Upper lobe of right lung (tissue), 1 donor: Measurements from ENCODE around the gene PROX2. TPM values are rescaled to one million over a fixed set of nuclear protein-coding genes. Genes with fewer than 3 reads are reported as not detected.

Source experiments
- ATAC-seq: fragments of 200-7000 bp; cut with Tn5 transposase; one replicate; pipeline ENCODE4 v1.9.1; 2020; ENCODE audit warnings: mild to moderate bottlenecking, moderate library complexity
- DNase-seq: peaks from one replicate; pipeline ENCODE4 v3.0.0-alpha.2; 2020
- H3K27ac ChIP-seq: fragments of 200-600 bp; one replicate; pipeline ENCODE4 v1.8.0; 2022
- H3K27me3 ChIP-seq: fragments of 200-600 bp; one replicate; pipeline ENCODE4 v1.8.0; 2022; ENCODE audit warnings: mild to moderate bottlenecking
- H3K36me3 ChIP-seq: fragments of 200-600 bp; one replicate; pipeline ENCODE4 v1.8.0; 2022
- H3K4me1 ChIP-seq: fragments of 200-600 bp; one replicate; pipeline ENCODE4 v1.8.0; 2022
- H3K4me3 ChIP-seq: fragments of 200-600 bp; one replicate; pipeline ENCODE4 v1.8.0; 2022; ENCODE audit warnings: mild to moderate bottlenecking
- H3K9me3 ChIP-seq: fragments of 200-600 bp; one replicate; pipeline ENCODE4 v1.8.0; 2022
- intact Hi-C: fragments of 100-400 bp; cut with DNase I; formaldehyde crosslinking; loops from one replicate; pipeline ENCODE4 v1.11.0; 2022
- total RNA-seq: library from RNA; stranded (reverse); fragmentation: NEBNext Ultra II Directional; extraction: Animal tissue kit (Norgen Biotek cat#: 25700); gene quantifications from one replicate; pipeline ENCODE4 v1.2.1, GENCODE V29; 2021
- TF ChIP-seq, protein P1 (sequence below): fragments of 200-600 bp; IDR thresholded peaks from one replicate; pipeline ENCODE4 v1.8.0; 2022; ENCODE audit warnings: antibody characterized with exemption
- donor health status: DM: no; HTN: yes; CAD: no; lungs with severe emphysema.

PROX2 gene
- total RNA-seq, 1 donor from 2014 or later, result not detected

DNA sequence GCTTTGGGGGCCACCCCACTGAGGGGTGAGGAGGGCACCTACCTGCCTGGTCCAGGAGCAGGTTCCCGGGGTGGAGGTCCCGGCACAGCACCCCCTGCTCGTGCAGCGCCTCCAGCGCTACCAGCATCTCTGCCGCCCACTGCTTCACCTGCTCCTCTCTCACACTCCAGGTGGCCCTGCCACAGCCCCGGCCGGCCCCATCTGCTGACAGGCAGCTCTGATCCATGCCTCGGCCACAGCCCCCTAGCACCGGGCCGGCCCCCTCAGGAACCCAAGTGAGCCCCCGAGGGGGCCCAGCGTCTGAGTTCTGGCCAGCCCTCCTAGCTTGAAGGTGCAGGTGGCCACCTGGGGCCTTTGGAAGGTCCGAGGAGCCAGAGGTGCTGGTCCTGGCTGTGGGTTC, 33.6 kb upstream of the PROX2 start:
- ATAC-seq, result no peak
- Histone ChIP-seq H3K4me1 (peaks cover 19% of the 10 kb centered on the region), H3K4me3 (no peak overlapping the region), H3K36me3 (peaks cover 5% of the 10 kb centered on the region), H3K9me3 (no peaks in the 10 kb centered on the region), H3K27me3 (no peaks in the 10 kb centered on the region), H3K27ac (no peak overlapping the region)
- intact Hi-C loops, result no loop called here
- no peak for DNase-seq
- TF ChIP-seq, protein P1, sequence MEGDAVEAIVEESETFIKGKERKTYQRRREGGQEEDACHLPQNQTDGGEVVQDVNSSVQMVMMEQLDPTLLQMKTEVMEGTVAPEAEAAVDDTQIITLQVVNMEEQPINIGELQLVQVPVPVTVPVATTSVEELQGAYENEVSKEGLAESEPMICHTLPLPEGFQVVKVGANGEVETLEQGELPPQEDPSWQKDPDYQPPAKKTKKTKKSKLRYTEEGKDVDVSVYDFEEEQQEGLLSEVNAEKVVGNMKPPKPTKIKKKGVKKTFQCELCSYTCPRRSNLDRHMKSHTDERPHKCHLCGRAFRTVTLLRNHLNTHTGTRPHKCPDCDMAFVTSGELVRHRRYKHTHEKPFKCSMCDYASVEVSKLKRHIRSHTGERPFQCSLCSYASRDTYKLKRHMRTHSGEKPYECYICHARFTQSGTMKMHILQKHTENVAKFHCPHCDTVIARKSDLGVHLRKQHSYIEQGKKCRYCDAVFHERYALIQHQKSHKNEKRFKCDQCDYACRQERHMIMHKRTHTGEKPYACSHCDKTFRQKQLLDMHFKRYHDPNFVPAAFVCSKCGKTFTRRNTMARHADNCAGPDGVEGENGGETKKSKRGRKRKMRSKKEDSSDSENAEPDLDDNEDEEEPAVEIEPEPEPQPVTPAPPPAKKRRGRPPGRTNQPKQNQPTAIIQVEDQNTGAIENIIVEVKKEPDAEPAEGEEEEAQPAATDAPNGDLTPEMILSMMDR, result no peak

DNA sequence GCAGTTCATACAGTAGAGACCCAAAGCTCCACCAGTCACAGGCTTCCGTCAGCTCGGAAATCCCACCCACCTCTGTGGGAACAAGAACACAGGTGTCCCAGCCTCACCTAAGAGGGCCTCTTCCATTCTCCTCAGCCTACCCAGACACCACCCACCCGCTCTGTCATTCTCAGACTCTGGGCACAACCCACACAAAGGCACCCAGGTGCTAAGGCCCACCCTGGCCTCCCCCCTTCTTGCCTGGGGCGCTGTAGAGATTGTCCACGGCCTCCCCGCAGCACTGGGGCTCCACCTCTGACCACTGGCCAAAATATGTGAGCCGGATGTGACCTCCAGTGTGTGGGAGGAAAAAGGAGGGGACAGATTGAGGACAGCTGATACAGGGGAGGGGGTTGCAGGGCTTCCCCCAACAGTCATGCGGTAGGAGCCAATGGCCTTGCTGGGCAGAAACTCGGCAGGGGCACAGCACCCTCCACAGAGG, 33.0 kb upstream of the PROX2 start:
- Histone ChIP-seq H3K4me3 (no peak overlapping the region), H3K4me1 (peaks cover 15% of the 10 kb centered on the region), H3K27ac (no peak overlapping the region), H3K36me3 (peaks cover 8% of the 10 kb centered on the region), H3K27me3 (no peaks in the 10 kb centered on the region), H3K9me3 (no peaks in the 10 kb centered on the region)
- intact Hi-C loops, result no loop called here
- no peak for ATAC-seq
- DNase-seq, result no peak
- TF ChIP-seq, protein P1, result no peak

DNA sequence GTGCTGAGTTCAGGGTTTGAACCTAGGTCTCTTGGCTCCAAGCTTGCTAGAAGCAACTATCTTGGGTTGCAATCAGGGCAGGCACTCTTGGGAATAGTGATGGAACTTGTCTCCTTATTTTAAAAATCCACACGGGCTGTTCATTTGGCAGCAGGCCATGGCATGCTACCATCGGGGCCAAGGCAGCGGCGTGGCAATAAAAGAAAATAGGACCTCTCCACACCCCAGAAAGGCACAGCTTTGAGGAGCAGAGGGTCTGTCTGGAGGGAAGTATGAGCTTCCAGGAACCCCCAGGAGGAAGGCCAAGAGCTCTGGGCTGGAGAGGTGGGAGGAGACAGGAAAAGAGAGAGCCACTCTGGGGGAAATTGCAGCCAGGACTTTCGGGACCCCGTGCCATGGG, 31.8 kb upstream of the PROX2 start:
- intact Hi-C loops, result no loop called here
- peaks cover 15% of the 10 kb centered on the region for H3K4me1 ChIP-seq
- no peak overlapping the region for H3K27ac ChIP-seq
- H3K36me3 ChIP-seq, result peaks cover 20% of the 10 kb centered on the region
- TF ChIP-seq, protein P1, result no peak
- no peak overlapping the region for H3K4me3 ChIP-seq
- ATAC-seq (no peak), DNase-seq (no peak)
- H3K9me3 ChIP-seq, result no peaks in the 10 kb centered on the region
- H3K27me3 ChIP-seq, result no peaks in the 10 kb centered on the region

DNA sequence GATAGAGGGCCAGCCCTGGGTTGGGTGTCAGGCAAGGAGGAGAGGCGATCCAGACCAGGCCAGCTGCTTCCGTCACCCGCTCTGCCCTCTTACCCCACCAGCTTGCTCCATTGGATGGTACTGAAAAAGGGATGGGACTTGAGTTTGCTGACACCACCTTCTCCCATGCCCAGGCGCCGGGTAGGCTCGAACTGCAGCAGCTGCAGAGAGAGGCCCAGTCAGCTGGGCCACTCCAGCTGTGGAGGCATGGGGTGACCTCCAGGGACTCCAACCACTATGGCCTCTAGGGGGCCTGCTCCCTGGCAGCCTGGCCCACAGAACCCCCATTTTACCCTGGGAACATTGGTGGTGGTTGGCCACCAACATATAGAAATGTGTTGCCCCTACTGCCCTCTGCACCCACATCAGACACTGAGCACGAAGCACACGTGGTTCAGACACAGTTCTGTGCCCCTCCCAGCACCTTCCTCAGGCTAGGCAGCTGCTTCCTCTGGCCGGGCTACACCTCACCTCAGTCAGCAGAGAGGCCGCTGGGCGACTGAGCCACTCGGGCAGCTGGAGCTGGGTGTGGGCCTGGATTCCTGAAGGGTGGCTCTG, 31.1 kb upstream of the PROX2 start:
- H3K27me3 ChIP-seq, result no peaks in the 10 kb centered on the region
- intact Hi-C loops, result no loop called here
- no peaks in the 10 kb centered on the region for H3K9me3 ChIP-seq
- DNase-seq (no peak), ATAC-seq (peak; percentile 5)
- H3K36me3 ChIP-seq, result peaks cover 27% of the 10 kb centered on the region
- H3K4me3 ChIP-seq, result no peak overlapping the region
- H3K27ac ChIP-seq, result no peak overlapping the region
- TF ChIP-seq, protein P1, result no peak
- peaks cover 15% of the 10 kb centered on the region for H3K4me1 ChIP-seq

DNA sequence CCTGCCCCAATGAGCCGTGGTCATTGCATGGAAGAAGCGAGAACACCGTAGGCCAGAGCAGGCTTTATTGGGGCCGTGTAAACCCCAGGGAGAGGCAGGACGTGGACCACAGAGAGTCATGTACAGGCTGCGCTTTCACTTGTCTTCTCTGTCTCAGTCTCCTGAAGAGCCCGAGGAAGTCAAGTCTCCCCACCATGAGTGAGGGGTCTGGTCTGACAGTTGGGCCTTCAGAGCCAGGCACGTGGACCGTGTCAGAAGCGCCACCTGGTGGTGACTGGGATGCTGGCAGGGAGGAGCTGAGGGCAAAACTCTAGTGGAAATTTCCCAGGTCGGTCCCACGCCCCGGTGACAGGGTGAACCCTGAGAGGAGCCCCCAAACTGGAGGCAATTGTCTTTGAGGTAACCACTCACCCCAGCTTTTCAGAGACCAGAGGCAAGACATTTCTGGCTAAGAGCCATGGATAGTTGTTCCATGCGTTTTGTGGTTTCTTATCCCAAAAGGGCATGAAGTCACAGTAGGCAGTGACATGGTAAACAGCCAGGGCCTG, 29.7 kb upstream of the PROX2 start:
- DNase-seq, result peak; percentile 84
- H3K4me1 ChIP-seq, result peaks cover 15% of the 10 kb centered on the region
- no peaks in the 10 kb centered on the region for H3K9me3 ChIP-seq
- peak; percentile 72 for ATAC-seq
- H3K27me3 ChIP-seq, result no peaks in the 10 kb centered on the region
- TF ChIP-seq, protein P1, result peak; percentile 95
- intact Hi-C loops, result no loop called here
- H3K36me3 ChIP-seq, result peaks cover 41% of the 10 kb centered on the region
- H3K4me3 ChIP-seq, result no peak overlapping the region
- H3K27ac ChIP-seq, result no peak overlapping the region
